Activated naive CD4-positive, alpha-beta T cell treated with anti-CD3 and anti-CD28 coated beads, Interleukin-2, amount 10 ng/mL, durations not matched to agents 7 days and 5 days (primary cell): ENCODE data around the gene KCND3.
"Not testable (repeated sequence)": the region's sequence is repeated elsewhere in the genome, so short reads cannot be mapped to it uniquely, and the experiment has no call there.

Experiments
- CTCF ChIA-PET: fragments of 350-600 bp; sonication (Branson Sonifier 250); formaldehyde crosslinking; loops from one replicate; lab custom pipeline; 2021; ENCODE audit warnings: antibody characterized with exemption; lab: Charles Lee
- DNase-seq: peaks from one replicate; pipeline ENCODE4 v3.0.0-alpha.2; 2020
- H3K27ac Mint-ChIP-seq: one replicate; pipeline ENCODE4 v1.8.0; 2021; ENCODE audit warnings: mild to moderate bottlenecking, moderate library complexity, mixed read lengths
- H3K27me3 Mint-ChIP-seq: one replicate; pipeline ENCODE4 v1.8.0; 2021; ENCODE audit warnings: mild to moderate bottlenecking, mixed read lengths
- H3K36me3 Mint-ChIP-seq: one replicate; pipeline ENCODE4 v1.8.0; 2021; ENCODE audit warnings: mixed read lengths
- H3K4me1 Mint-ChIP-seq: one replicate; pipeline ENCODE4 v1.8.0; 2021; ENCODE audit warnings: mixed read lengths
- H3K4me3 Mint-ChIP-seq: one replicate; pipeline ENCODE4 v1.8.0; 2021; ENCODE audit warnings: mild to moderate bottlenecking, moderate library complexity, mixed read lengths
- H3K9me3 Mint-ChIP-seq: one replicate; pipeline ENCODE4 v1.8.0; 2021; ENCODE audit warnings: mixed read lengths

Gene KCND3

DNA sequence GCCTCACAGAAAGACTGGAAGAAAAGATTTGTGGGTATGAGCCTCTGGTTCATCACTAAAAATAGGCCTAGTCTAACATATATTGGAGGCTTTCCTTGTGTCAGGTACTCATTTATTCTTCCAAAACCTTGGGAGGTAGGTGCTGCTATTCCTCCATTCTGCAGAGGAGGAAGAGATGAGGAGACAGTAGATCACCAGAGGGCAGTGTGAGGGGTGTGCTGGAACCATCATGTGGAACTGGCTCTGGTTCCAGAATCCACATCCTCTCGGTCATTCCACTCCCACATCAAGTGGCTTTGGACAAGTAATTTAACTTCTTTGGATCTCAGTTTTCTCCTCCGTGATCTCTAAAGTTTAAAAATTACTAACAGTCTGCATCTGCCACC, 242.9 kb downstream of the KCND3 start:
- Mint-ChIP-seq H3K9me3 (no peaks in the 10 kb centered on the region), H3K36me3 (no peaks in the 10 kb centered on the region), H3K27me3 (peaks cover 17% of the 10 kb centered on the region), H3K4me3 (no peak overlapping the region), H3K4me1 (peaks cover 4% of the 10 kb centered on the region), H3K27ac (no peak overlapping the region)
- CTCF ChIA-PET = interaction anchor here (1.0 to 11.2 kb wide), 23 partner anchors 8 to 340 kb away, joined by 3 to 105 read pairs (median 5); partner anchors contain the start of gene INKA2
- DNase-seq = no peak

DNA sequence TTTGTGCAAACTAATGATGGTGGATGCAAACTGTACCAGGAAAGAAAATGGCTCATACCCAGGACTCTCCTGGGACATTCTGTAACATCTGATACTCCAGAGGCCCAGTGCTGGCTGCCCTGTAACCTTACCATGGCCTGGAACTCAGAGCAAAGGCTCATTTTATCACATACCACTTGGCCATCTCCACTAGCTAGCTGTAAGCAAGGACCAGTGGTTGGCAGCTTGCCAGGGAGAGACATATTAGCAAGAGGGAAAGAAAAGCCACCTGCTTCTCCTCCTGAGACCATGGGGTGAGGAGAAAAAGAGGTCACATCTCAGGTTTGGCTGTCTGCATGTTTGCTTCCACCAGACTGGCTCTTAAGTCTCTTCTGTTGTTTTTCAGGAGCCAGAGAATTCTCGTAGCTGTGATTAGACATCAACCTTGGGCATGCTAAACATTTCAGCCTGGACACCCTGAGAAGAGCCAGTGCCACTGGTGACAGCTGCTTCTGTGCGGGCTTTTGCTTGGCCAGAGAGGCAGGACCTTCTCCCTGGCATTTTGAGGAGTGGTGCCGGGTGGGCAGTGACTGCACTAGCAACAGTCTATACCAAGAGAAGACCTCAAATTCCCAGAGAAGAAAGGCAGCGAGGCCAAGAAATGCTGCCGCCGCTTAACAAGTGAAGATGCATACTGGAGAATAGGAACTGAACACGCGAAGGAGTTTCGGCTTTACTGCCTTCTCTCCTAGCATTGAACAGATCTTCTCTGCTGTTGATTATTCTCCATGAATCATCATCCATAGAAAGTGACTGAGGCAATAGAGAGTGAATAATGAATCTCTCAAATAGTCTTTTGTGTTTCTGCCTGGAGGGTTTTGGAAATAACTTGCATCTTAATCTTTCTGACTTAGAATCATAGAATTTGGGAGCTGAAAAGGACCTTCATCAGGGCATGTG, 243.5 kb downstream of the KCND3 start:
- Mint-ChIP-seq H3K27ac (no peak overlapping the region), H3K27me3 (peaks cover 14% of the 10 kb centered on the region), H3K4me3 (no peak overlapping the region), H3K36me3 (peaks cover under 1% of the 10 kb centered on the region), H3K4me1 (peaks cover 5% of the 10 kb centered on the region), H3K9me3 (no peaks in the 10 kb centered on the region)
- CTCF ChIA-PET = interaction anchor here (1.0 to 11.2 kb wide), 10 partner anchors 9 to 302 kb away, joined by 4 to 105 read pairs (median 9); no protein-coding TSS in a partner anchor
- no peak for DNase-seq

DNA sequence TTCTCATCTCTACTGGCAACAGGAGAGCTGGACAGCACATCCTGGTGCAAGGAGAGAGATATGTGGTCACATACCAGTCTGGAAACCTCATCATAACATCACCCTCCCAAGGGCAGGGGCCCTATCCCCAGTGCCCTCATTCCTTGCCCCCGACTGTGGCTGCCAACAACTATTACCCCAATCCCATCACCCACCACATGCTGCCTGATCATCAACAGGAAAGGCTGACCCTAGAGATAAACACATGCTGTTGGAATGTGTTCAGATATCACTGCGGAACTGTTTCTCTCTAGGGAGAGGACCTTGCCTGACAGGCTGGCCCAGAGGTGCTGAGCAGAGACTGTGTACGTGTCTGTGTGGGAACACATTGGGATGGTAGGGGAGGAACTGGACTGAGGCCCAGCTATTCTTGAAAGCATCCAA, 245.8 kb downstream of the KCND3 start:
- Mint-ChIP-seq H3K27ac (no peak overlapping the region), H3K36me3 (peaks cover 1% of the 10 kb centered on the region), H3K9me3 (no peaks in the 10 kb centered on the region), H3K4me3 (no peak overlapping the region), H3K27me3 (no peaks in the 10 kb centered on the region), H3K4me1 (peaks cover 16% of the 10 kb centered on the region)
- DNase-seq = no peak
- CTCF ChIA-PET = interaction anchor here (1.0 to 11.2 kb wide), 6 partner anchors 15 to 265 kb away, joined by 3 to 105 read pairs (median 6); no protein-coding TSS in a partner anchor

DNA sequence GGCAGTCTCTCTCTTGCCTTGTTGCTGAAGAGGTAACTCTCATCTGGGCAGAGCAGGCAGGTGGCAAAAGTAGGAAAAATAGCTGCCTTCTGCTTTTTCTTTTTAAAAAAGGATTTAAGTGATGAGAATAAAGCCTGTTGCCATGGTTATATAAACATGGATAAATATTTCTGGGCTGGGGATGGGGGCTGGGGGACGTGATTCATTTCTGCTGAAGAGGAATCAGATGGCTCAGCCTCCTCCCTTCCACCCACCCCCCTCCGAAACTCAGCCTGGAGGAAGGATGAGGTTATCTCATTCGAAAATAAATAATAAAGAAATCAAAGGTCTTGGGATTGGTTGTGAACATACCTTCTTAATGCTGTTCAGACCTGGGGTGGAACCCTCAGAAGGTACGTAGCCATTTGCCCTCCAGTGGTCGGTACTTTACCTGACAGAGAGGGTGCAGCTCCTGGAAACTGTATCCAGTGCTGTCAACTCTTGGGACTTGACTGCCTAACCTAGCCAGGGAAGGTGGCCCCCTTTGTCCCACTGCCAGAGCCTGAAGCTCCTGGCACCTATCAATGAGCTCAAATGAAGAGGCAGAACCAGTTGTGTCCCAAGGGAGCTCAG, 246.4 kb downstream of the KCND3 start:
- no peak overlapping the region for H3K4me3 Mint-ChIP-seq
- CTCF ChIA-PET = interaction anchor here (0.7 to 11.2 kb wide), 7 partner anchors 8 to 264 kb away, joined by 3 to 105 read pairs (median 3); no protein-coding TSS in a partner anchor

DNA sequence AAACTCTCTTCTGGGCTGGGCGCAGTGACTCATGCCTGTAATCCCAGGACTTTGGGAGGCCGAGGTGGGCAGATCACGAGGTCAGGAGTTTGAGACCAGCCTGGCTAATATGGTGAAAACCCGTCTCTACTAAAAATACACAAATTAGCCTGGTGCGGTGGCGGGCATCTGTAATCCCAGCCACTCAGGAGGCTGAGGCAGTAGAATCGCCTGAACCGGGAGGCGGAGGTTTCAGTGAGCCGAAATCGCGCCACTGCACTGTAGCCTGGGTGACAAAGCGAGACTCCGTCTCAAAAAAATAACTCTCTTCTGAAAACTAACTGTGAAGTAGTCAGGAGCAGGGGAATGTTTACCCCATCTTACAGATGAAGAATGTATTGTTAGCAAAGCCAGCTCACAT, 247.2 kb downstream of the KCND3 start:
- not testable (repeated sequence) for H3K27ac Mint-ChIP-seq, DNase-seq, H3K36me3 Mint-ChIP-seq, H3K27me3 Mint-ChIP-seq, H3K4me3 Mint-ChIP-seq, H3K9me3 Mint-ChIP-seq
- peaks cover 24% of the 10 kb centered on the region for H3K4me1 Mint-ChIP-seq
- CTCF ChIA-PET = interaction anchor here (0.7 to 11.2 kb wide), 4 partner anchors 9 to 239 kb away, joined by 3 to 105 read pairs (median 33); partner anchors contain the start of genes ADORA3 and TMIGD3

More for the DNA sequence above, 246.4 kb downstream of the KCND3 start:
- H3K9me3 Mint-ChIP-seq = no peaks in the 10 kb centered on the region
- H3K36me3 Mint-ChIP-seq = peaks cover 1% of the 10 kb centered on the region
- no peak overlapping the region for H3K27ac Mint-ChIP-seq
- no peak for DNase-seq
- no peaks in the 10 kb centered on the region for H3K27me3 Mint-ChIP-seq
- peaks cover 19% of the 10 kb centered on the region for H3K4me1 Mint-ChIP-seq

DNA sequence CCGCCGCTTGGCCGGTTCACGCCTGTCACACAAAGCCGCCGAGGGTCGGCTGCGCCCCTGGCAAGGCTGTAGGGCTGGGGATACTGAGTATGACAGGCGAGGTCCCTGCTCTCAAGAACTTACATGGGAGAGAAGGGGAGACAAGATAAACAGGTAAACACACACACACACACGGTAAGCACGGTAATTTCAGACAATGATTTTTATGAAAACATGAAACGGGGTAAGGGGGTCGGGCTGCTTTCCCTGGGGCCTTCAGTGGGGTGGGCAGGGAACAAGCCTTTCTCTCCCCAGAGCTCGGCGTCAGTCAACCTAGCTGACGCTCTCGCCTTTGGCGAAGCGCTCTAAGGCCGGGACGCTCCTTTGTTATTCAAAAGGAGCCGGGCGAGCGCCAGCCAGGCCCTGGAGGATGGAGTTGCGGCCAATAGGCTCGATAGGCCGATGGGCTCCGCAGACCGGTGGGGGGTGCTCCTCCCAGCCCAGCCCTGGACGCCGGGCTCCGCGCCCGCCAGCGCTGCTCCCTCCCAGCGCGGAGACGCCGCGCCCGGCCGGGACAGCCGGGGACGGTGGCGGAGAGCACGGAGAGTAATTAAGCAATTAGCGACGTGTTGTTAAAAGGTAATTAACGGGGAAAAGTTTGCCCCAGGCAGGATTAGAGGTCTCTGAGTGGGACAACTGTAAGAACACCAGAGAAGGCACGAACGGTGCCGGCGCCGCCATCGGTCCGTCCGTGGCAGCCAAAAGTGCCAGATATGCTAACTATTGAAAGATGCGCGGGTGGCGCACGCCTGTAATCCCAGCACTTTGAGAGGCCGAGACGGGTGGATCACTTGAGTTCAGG, 249.3 kb downstream of the KCND3 start:
- H3K27me3 Mint-ChIP-seq = no peaks in the 10 kb centered on the region
- peak; percentile 39 for DNase-seq
- no peaks in the 10 kb centered on the region for H3K9me3 Mint-ChIP-seq
- CTCF ChIA-PET = interaction anchor here (0.6 to 4.8 kb wide), 5 partner anchors 9 to 232 kb away, joined by 3 to 26 read pairs (median 4); no protein-coding TSS in a partner anchor
- H3K4me1 Mint-ChIP-seq = peaks cover 23% of the 10 kb centered on the region
- H3K36me3 Mint-ChIP-seq = peaks cover 1% of the 10 kb centered on the region
- H3K27ac Mint-ChIP-seq = no peak overlapping the region
- peak overlapping the region; percentile 77 for H3K4me3 Mint-ChIP-seq

DNA sequence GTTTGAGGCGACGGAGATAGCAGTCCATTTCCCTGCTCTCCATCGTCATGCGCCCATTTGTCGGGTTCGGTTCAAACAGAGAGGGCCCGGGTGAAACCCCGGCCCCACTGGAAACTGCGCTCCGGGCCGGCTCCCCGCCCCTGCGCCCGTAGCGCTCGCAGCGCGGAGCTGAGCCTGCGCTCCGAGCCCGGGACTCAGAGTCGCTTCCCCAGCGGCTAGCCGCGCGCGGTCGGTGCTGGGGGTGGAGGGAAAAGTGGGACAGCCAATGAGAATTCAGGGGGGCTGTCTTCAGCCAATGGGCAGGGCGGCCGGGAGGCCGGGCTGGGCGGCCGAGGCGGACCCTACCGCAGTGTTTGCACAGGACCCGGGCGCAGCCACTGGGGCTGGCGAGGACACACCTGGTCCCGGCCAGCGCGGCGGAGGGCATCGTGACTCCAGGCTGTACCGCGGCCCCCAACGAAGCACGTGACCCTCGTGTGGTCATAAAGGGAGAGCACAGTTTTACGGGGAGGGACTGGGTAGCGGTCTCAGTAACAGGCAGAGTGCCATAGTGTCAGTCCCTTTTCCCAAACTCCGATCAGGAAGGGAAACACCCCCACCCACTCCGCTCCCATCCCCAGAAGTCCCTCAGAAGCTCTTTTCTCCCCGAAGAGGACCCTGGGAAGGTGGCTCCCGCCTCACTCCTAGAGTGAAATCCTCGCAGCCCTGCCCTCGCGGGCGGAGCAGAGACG, 250.1 kb downstream of the KCND3 start, which contains the start of gene INKA2:
Gene INKA2 (minus strand): TSS at position 202 of the 731 bp plus-strand sequence. CDS start 153 bp downstream, at position 49.
- peaks cover 23% of the 10 kb centered on the region for H3K4me1 Mint-ChIP-seq
- H3K27me3 Mint-ChIP-seq = no peaks in the 10 kb centered on the region
- no peaks in the 10 kb centered on the region for H3K9me3 Mint-ChIP-seq
- peak within 1 kb of the TSS; percentile 77 for H3K4me3 Mint-ChIP-seq
- H3K27ac Mint-ChIP-seq = peak within 1 kb of the TSS; percentile 79
- DNase-seq = peak; percentile 88
- peaks cover 1% of the 10 kb centered on the region for H3K36me3 Mint-ChIP-seq
- CTCF ChIA-PET = interaction anchor here (0.6 to 4.8 kb wide), 7 partner anchors 8 to 231 kb away, joined by 3 to 26 read pairs (median 9); no protein-coding TSS in a partner anchor

DNA sequence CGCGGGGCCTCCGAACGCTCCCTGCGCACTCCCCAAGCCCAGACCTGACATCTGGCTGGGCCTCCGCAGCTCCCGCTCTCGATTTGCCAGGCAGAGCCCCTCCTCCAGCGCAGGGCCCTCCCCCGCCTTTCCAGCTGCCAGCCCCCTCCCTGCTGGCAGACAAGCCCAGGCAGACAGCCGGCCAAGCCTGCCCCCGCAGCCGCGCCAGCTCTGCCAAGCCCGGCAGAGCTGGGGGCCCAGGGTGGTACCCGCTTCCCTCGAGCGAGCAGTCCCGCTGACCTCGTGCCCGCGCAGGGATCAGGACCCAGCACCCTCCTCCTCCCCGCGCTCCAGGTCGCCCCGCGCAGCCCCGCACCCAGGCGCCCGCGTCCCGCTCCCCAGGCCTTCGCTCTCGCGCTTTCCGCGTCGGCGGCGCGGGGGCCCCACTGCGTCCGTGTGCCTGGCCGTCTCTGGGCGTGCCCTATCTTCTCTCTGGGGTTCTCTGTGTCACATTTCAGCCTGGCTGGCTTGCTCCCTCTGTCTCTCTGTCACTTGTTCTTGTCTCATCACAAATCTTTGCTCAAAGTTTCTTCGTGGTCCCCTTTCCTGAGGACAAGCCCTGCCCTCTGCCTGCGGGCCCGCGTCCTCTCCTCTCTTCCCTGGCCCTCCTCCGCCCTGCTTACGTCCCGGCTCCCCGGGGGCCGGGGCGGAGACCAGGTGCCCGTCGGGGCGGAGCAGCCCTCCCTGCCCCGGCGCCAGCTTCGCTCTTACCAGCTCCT, 250.9 kb downstream of the KCND3 start:
- Mint-ChIP-seq H3K4me3 (peak overlapping the region; percentile 77), H3K27ac (peak overlapping the region; percentile 79), H3K36me3 (peaks cover 1% of the 10 kb centered on the region), H3K9me3 (no peaks in the 10 kb centered on the region), H3K27me3 (no peaks in the 10 kb centered on the region), H3K4me1 (peaks cover 23% of the 10 kb centered on the region)
- DNase-seq = peak; percentile 68
- CTCF ChIA-PET = interaction anchor here (1.2 to 4.8 kb wide), 6 partner anchors 9 to 256 kb away, joined by 3 to 26 read pairs (median 10); no protein-coding TSS in a partner anchor

DNA sequence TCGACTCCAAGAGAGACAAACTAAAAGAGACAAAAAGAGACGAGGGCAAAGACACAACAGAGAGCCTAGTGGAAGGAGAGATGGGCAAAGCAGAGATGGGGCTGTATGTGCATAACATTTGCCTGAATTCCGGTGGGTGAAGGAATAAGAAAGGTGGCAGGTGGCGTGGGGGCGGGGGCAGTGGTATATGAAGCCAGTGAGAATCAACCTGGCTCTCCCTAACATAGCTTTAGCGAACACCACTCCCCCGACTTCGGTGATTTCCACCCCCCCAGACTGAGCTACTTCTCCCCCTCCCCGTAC, 251.4 kb downstream of the KCND3 start:
- H3K9me3 Mint-ChIP-seq = no peaks in the 10 kb centered on the region
- peaks cover 1% of the 10 kb centered on the region for H3K36me3 Mint-ChIP-seq
- H3K4me3 Mint-ChIP-seq = peak overlapping the region; percentile 77
- no peak for DNase-seq
- H3K27me3 Mint-ChIP-seq = no peaks in the 10 kb centered on the region
- H3K27ac Mint-ChIP-seq = peak overlapping the region; percentile 1
- CTCF ChIA-PET = interaction anchor here (1.2 to 4.8 kb wide), 6 partner anchors 9 to 256 kb away, joined by 3 to 26 read pairs (median 10); no protein-coding TSS in a partner anchor
- peaks cover 23% of the 10 kb centered on the region for H3K4me1 Mint-ChIP-seq

DNA sequence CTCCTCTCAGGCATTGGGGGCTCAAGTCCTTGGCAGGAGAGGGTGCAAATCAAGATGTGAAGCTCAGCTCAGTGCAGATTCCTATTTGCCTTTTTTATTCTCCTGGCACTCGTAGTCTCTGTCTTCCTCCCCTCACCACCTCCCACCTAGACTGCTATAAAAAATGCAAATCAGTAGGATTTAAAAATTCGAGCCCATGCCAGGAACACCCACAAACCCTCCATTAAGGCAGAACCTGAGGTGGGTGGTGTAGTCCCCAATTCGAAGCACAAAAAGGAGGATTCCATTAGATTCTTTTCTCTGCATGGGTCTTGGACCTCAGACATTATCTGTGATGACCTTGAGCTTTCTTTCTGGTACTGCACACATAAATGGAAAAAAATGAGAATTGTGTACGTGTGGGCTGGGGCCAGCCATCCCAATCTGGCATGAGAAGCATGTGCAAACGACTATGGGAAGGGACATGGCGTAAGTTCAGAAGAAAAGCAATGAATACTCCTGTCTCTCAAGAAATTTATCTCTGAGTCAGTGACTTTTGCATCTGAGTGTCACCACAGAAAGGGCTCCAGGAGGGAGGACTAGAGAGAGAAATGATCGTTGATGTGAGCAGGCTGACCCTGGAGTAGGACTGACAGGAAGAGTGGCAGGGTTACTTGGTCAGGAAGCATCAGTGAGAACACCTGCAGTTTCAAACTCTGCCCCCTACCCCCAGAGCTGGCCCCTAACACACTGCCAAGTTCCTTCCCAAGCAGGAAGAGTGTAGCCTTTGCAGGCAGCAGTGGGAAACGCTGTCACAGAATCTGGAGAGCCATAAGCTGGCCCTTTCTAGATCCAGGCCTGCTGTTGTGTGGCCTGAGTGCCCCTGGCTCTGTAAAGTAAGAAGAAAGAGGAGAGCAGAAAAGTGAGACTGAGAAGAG, 252.0 kb downstream of the KCND3 start:
- Mint-ChIP-seq H3K4me1 (peaks cover 23% of the 10 kb centered on the region), H3K27ac (peak overlapping the region; percentile 1), H3K27me3 (no peaks in the 10 kb centered on the region)

DNA sequence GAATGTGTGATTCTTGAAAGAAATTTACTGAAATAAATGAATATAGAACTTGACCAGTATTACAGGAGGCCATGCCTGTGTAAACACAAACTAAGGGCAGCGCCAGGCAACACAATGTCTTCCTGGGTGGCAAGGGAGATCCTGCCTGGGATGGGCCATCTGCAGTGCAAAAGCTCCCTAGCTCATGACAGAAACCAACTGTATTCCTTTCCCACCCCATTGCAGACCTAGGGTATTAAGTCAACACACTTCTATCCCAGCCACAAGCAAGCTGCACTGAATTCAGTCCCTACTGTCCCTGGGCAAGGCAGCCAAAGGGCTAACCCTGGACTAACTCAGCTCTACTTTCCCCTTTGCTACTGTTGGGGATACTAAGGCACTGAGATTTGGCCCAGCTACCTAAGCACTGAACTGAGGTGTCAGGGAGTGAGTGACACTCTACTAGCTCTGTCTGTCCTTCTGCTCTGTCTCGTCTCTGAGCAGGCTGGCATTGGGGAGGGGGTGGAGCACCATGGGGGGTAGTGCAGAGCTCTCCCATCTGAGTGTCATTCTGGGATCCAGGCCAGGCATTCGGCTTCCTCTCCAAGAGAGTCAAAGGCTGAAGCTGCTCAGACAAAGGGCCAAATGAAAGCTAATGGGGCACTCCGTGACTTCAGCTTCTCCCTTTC, 252.8 kb downstream of the KCND3 start:
- Mint-ChIP-seq H3K27ac (no peak overlapping the region), H3K4me3 (peak overlapping the region; percentile 1), H3K27me3 (peaks cover 8% of the 10 kb centered on the region), H3K4me1 (peaks cover 23% of the 10 kb centered on the region), H3K9me3 (no peaks in the 10 kb centered on the region), H3K36me3 (peaks cover 1% of the 10 kb centered on the region)
- CTCF ChIA-PET = interaction anchor here (0.8 to 4.8 kb wide), 8 partner anchors 11 to 273 kb away, joined by 3 to 26 read pairs (median 4); no protein-coding TSS in a partner anchor
- DNase-seq = no peak

More for the DNA sequence above, 252.0 kb downstream of the KCND3 start:
- DNase-seq = no peak
- H3K9me3 Mint-ChIP-seq = no peaks in the 10 kb centered on the region
- peak overlapping the region; percentile 77 for H3K4me3 Mint-ChIP-seq
- H3K36me3 Mint-ChIP-seq = peaks cover 1% of the 10 kb centered on the region
- CTCF ChIA-PET = interaction anchor here (0.8 to 4.8 kb wide), 8 partner anchors 10 to 274 kb away, joined by 3 to 26 read pairs (median 6); no protein-coding TSS in a partner anchor
